ENCODE measurements around the gene TMTC1.

TMTC1 gene

DNA sequence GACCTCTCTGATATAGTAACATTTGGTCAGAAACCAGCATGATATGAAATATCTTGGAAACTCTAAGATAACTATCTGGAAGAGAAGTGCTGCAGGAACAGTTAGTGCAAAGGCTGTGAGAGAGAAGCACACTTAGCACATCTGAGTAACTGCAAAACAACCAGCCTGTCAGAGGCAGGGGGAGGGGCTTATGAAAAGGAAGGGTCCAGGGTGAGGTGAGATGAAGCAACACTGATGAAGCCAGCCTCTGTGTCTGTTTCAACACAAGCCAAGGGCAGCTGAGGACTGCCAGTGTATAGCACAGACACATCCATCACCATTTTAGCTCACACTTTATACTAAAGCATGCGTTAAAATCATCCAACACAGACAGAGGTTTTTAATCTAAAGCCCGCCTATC is 248.8 kb downstream of the TMTC1 start:
- no peak for DNase-seq (ENCODE audit: low spot score)
- in situ Hi-C loops (cut with MboI; ENCODE audit: low sequenced_read_pairs, unreplicated experiment): no loop called here
- TF ChIP-seq CTCF (IDR thresholded peaks at IDR 0.05; ENCODE audit: borderline replicate concordance, control extremely low read depth, extremely low read depth, insufficient read depth, missing control alignments): no peak

GRCh38 chr12:29533815-29534489 is 249.8 kb downstream of the TMTC1 start:
- TF ChIP-seq CTCF (IDR thresholded peaks at IDR 0.05; ENCODE audit: borderline replicate concordance, control extremely low read depth, extremely low read depth, insufficient read depth, missing control alignments): no peak
- no peak for DNase-seq (ENCODE audit: low spot score)
- in situ Hi-C loops (cut with MboI; ENCODE audit: low sequenced_read_pairs, unreplicated experiment): no loop called here

DNA sequence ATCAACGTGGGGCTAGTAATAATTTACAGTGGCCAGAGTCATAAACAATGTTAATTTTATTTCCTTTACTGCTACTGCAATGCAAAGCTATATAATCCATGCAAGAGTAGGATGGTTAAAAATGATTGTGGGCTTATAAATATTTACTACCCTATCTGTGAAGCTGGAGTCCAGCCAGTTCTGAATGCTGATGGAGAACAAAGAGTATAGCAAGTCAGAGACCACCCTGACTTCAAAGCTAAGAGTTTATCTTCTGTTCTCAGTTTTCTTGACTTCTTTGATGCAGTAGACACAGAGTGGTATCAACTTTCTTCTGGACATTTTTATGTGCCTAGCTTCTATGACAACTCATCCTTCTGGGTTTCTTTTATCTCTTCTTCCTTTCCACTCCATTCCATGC is 252.3 kb downstream of the TMTC1 start:
- DNase-seq (ENCODE audit: low spot score): no peak
- in situ Hi-C loops (cut with MboI; ENCODE audit: low sequenced_read_pairs, unreplicated experiment): no loop called here
- no peak for TF ChIP-seq CTCF (IDR thresholded peaks at IDR 0.05; ENCODE audit: borderline replicate concordance, control extremely low read depth, extremely low read depth, insufficient read depth, missing control alignments)

- in situ Hi-C loops (cut with MboI; ENCODE audit: low sequenced_read_pairs, unreplicated experiment): no loop called here
Observed at GRCh38 chr12:29530436-29530835, 253.3 kb downstream of the TMTC1 start.

GRCh38 chr12:29528161-29528560 is 255.6 kb downstream of the TMTC1 start:
- TF ChIP-seq CTCF (IDR thresholded peaks at IDR 0.05; ENCODE audit: borderline replicate concordance, control extremely low read depth, extremely low read depth, insufficient read depth, missing control alignments): no peak
- no peak for DNase-seq (ENCODE audit: low spot score)
- in situ Hi-C loops (cut with MboI; ENCODE audit: low sequenced_read_pairs, unreplicated experiment): loop anchor here (10.0 kb wide), 1 partner anchor 1277 kb away; no protein-coding TSS in a partner anchor

More at GRCh38 chr12:29530436-29530835, 253.3 kb downstream of the TMTC1 start:
- TF ChIP-seq CTCF (IDR thresholded peaks at IDR 0.05; ENCODE audit: borderline replicate concordance, control extremely low read depth, extremely low read depth, insufficient read depth, missing control alignments): no peak
- no peak for DNase-seq (ENCODE audit: low spot score)

GRCh38 chr12:29521951-29522350 is 261.8 kb downstream of the TMTC1 start:
- no peak for DNase-seq (ENCODE audit: low spot score)
- in situ Hi-C loops (cut with MboI; ENCODE audit: low sequenced_read_pairs, unreplicated experiment): loop anchor here (10.0 kb wide), 1 partner anchor 1283 kb away; no protein-coding TSS in a partner anchor
- TF ChIP-seq CTCF (IDR thresholded peaks at IDR 0.05; ENCODE audit: borderline replicate concordance, control extremely low read depth, extremely low read depth, insufficient read depth, missing control alignments): no peak
